ENCODE results near the gene IREB2.

GRCh38 chr15:78425643-78426042, 12.4 kb upstream of the IREB2 start:
- TF ChIP-seq POLR2A (IDR thresholded peaks at IDR 0.05; ENCODE audit: low read depth, low read length) (no peak), POLR2AphosphoS5 (IDR thresholded peaks at IDR 0.05; ENCODE audit: low read depth, low read length) (no peak)
